HG03442 (cell line): Measurements from ENCODE around the gene TAS2R4.
"Not testable (repeated sequence)": the region's sequence is repeated elsewhere in the genome, so short reads cannot be mapped to it uniquely, and the experiment has no call there.

Source experiments
- ATAC-seq: cut with Tn5 transposase; IDR thresholded peaks from one replicate; pipeline ENCODE4 v1.9.1; 2021; ENCODE audit warnings: mild to moderate bottlenecking, moderate library complexity; ENCODE audit not compliant: unreplicated experiment

The TAS2R4 gene, protein sequence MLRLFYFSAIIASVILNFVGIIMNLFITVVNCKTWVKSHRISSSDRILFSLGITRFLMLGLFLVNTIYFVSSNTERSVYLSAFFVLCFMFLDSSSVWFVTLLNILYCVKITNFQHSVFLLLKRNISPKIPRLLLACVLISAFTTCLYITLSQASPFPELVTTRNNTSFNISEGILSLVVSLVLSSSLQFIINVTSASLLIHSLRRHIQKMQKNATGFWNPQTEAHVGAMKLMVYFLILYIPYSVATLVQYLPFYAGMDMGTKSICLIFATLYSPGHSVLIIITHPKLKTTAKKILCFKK

DNA sequence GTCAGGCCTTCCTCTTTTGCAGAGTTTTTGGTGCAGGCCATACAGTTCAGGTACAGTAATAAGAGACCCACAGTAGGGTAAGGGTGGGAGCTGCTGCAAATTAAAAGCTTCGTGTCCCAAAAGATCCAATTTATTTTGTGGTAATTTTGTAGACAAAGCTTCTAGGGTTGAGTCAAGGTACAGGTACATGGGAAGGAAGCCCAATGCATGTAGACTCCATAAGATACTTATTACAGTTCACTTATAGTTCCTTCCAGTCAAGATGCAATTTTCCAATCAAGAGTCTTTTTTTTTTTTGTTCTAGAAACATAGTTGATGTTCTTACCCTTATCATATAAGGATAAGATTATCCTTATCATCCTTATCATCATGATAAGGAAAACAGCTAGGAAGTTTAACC lies at the start of gene TAS2R4:
Gene TAS2R4 (plus strand): TSS at position 301 of the 400 bp plus-strand sequence. CDS start 1,815 bp downstream, outside the sequence.
- ATAC-seq, result no peak

DNA sequence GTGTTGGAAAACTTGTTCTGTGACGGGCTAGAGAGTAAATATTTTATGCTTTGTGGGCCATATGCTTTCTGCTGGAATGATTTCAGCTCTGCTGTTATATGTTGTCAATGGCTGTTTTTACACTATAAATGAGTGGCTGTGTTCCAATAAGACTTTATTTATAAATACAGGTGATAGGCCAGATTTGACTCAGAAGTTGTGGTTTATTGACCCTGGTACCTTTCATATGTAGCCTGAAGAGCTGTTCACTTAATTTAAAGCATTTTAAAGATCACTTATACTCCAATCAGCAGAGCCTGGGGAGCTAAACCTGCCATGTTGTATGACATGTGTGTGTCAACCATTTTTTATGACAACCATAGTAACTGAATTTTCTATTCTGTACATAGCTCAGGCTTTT lies 47.5 kb upstream of the TAS2R4 start:
- ATAC-seq, result no peak

DNA sequence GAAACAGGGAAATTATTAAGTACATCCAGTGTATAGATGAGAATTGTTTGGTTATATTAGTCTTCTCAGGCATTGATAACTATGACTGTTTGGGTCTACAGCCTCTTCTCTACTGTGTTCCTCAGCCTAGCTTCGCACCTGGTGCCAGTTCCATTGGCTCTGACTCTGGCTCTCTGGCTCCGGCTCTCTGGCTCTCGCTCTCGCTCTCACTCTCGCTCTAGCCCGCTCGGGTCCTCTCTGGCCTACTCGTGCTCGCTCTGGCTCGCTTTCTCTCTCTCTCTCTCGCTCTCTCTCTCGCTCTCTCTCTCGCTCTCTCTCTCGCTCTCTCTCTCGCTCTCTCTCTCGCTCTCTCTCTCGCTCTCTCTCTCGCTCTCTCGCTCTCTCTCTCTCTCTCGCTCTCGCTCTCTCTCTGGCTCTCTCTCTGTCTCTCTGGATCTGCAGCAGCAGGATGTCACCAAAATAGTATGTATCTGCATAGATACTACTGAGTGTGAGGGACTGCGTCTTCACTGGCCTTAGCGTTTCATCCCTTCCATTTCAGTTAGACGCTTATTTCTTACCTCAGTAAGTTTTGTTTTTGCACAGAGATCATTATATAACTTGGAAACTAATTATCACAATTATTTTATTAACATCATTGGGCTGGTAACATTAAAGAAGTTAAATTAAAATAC lies 44.9 kb upstream of the TAS2R4 start:
- no peak for ATAC-seq

GRCh38 chr7:141737118-141737835 lies 39.2 kb upstream of the TAS2R4 start:
- ATAC-seq, result no peak

GRCh38 chr7:141737836-141738591 lies 38.5 kb upstream of the TAS2R4 start, which contains the start of gene SSBP1:
SSBP1 (plus strand) TSS chr7:141738358; CDS start chr7:141739167, 809 bp downstream.
- ATAC-seq, result peak; percentile 87

GRCh38 chr7:141738592-141739013 lies 37.9 kb upstream of the TAS2R4 start:
- ATAC-seq, result no peak

- ATAC-seq, result no peak
These were observed 37.2 kb upstream of the TAS2R4 start for GRCh38 chr7:141739250-141739649.

DNA sequence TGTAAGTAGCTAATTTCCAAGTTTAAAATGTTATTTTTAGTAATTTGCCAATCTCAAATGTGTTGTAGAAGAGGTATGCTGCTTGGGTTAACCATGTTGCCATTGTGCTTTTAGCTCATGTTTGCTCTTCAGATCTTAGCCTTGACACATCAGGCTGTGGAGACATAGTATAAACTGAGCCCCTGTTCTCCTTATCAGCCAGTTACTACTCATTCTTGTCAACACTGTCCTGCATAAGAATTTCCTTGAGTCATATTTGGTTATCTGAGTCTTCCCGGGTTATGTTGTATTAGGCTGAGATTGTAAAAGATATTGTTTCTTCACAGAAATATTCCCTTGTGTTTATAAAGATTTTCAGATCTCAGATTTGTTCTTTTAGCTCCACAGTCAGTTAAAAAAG lies 34.2 kb upstream of the TAS2R4 start:
- no peak for ATAC-seq

DNA sequence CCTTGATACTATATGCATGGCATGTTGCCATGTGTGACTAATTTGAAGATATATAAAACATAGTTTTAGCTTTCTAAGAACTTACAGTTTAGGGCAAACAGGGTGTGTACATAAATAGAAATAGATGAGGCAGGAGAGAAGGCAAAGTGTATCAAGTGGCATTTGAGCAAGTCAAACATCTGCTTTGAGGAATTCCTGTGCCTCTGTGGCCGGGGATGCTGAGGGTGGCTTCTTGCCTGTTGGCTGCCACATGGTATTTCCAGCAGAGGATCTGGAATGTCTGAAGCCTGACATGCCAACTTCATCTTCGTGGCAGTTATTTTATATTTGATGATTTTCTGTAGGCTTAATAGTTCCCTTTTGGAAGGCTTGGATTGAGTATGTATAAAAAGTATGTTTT lies 32.3 kb upstream of the TAS2R4 start:
- ATAC-seq, result no peak

DNA sequence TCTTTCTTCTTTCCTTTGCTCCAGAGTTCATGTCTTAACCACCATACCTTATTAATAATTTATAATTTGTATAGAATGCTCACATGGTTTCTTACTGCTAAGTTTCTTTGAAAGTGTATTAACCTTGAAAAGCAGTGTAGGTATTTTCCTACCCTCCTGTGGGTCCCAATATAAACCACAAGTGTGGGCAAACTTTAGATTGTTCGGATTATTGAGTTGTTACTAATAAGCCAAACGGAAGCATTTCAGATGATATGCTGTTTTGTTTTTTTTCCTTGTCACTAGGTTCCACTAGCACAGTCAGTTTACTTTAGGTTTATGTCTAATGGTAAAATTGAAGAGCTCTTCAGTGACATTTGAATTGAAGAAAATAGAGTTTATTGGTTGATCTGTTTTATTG lies 28.1 kb upstream of the TAS2R4 start:
- ATAC-seq, result no peak

GRCh38 chr7:141751904-141752303 lies 24.6 kb upstream of the TAS2R4 start:
- ATAC-seq, result not testable (repeated sequence)

GRCh38 chr7:141752634-141753033 lies 23.8 kb upstream of the TAS2R4 start:
- ATAC-seq, result no peak

- no peak for ATAC-seq
These were observed 21.5 kb upstream of the TAS2R4 start for GRCh38 chr7:141754939-141755338.

DNA sequence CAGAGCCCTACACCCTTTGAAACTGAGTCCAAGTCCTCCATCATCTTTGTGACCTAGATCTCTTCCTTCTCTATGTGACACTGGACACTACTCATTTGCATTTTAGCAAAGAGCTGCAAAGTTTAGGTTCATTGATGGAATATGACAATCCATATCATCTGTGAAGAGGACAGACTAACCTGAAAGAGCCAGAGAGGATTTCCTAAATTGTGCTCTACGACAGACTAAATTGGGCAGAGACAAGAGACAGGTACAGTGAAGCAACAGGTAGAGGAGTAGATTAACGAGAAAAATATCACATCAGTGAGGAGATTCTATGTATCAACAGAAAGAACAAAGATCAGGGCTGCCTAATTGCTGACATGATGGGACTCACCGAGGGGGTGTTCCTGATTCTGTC lies 12.7 kb upstream of the TAS2R4 start, which contains the start of gene TAS2R3:
Gene TAS2R3 (plus strand): TSS at position 301 of the 400 bp plus-strand sequence. CDS start 62 bp downstream, at position 363.
- ATAC-seq, result no peak

DNA sequence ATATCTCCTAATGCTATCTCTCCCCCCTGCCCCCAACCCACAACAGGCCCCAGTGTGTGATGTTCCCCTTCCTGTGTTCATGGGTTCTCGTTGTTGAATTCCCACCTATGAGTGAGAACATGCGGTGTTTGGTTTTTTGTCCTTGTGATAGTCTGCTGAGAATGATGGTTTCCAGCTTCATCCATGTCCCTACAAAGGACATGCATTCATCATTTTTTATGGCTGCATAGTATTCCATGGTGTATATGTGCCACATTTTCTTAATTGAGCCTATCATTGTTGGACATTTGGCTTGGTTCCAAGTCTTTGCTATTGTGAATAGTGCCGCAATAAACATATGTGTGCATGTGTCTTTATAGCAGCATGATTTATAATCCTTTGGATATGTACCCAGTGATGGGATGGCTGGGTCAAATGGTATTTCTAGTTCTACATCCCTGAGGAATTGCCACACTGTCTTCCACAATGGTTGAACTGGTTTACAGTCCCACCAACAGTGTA lies 6.3 kb upstream of the TAS2R4 start:
- ATAC-seq, result not testable (repeated sequence)

GRCh38 chr7:141785706-141786552 lies 9.5 kb downstream of the TAS2R4 start:
- ATAC-seq, result peak; percentile 83

GRCh38 chr7:141788296-141788695 lies 11.8 kb downstream of the TAS2R4 start:
- ATAC-seq, result no peak

DNA sequence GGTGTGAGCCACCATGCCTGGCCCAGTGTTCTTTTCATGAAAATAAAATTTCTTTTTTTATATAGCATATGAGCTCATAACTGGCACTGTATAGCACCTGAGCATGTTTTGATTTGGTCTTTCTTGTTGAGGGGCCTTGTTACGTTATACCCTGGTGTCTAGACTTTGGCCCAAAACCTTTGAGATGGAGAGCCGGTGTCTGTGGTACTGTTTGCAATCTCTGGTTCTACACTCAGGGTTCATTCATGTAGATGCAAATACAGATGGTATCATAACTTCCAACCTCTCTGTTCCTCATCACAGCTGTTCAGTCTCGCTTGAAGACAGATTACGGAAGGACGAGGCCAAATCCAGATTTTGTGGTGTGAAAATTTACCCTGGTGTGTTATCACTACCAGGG lies 13.4 kb downstream of the TAS2R4 start, which contains the start of gene TAS2R5:
Gene TAS2R5 (plus strand): TSS at position 301 of the 400 bp plus-strand sequence. CDS start 145 bp downstream, outside the sequence.
- no peak for ATAC-seq

GRCh38 chr7:141792526-141792925 lies 16.1 kb downstream of the TAS2R4 start:
- no peak for ATAC-seq

GRCh38 chr7:141820067-141820466 lies 43.6 kb downstream of the TAS2R4 start:
- ATAC-seq, result no peak
